Measurements from ENCODE around the gene LY9. TPM values are rescaled to one million over a fixed set of nuclear protein-coding genes. Genes with fewer than 3 reads are reported as not detected.
"Not testable (repeated sequence)": the region's sequence is repeated elsewhere in the genome, so short reads cannot be mapped to it uniquely, and the experiment has no call there.

The LY9 gene
- total and polyA plus RNA-seq, 8 donors: 0.05 to 0.55 (median 0.35) TPM; not detected in 1

DNA sequence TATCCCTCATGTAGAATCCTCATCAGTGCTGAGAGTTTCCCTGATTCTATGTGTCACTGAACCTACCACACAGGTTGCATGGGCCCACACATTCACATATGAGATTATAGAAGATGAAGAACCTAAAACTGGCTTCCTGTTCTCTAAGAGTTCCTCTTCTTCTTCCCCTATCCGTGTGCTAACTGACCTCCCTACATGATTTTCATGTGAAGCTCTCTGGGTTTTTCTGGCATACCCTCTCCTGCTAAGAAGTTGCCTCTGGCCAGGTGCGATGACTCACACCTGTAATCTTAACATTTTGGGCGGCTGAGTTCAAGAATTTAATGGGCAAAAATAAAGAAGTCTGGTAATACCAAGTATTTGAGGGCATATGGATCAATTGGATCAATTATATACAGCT, 72.2 kb downstream of the LY9 start:
- H3K4me1 ChIP-seq: no peaks in the 10 kb centered on the region
- 80 to 83% methylated on average over 3 of the region's 3 CpGs for WGBS, 2 donors
- no peaks in the 10 kb centered on the region for H3K36me3 ChIP-seq
- H3K4me3 ChIP-seq: no peak overlapping the region
- H3K9me3 ChIP-seq: no peaks in the 10 kb centered on the region
- DNase-seq: no peak
- intact Hi-C loops (cut with DNase I): no loop called here
- TF ChIP-seq, protein P1, sequence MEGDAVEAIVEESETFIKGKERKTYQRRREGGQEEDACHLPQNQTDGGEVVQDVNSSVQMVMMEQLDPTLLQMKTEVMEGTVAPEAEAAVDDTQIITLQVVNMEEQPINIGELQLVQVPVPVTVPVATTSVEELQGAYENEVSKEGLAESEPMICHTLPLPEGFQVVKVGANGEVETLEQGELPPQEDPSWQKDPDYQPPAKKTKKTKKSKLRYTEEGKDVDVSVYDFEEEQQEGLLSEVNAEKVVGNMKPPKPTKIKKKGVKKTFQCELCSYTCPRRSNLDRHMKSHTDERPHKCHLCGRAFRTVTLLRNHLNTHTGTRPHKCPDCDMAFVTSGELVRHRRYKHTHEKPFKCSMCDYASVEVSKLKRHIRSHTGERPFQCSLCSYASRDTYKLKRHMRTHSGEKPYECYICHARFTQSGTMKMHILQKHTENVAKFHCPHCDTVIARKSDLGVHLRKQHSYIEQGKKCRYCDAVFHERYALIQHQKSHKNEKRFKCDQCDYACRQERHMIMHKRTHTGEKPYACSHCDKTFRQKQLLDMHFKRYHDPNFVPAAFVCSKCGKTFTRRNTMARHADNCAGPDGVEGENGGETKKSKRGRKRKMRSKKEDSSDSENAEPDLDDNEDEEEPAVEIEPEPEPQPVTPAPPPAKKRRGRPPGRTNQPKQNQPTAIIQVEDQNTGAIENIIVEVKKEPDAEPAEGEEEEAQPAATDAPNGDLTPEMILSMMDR (IDR thresholded peaks at IDR 0.05): no peak
- no peaks in the 10 kb centered on the region for H3K27me3 ChIP-seq
- FAIRE-seq: no peak
- ATAC-seq: no peak
- H3K27ac ChIP-seq: no peak overlapping the region

GRCh38 chr1:160874935-160875334, 79.0 kb downstream of the LY9 start:
- intact Hi-C loops (cut with DNase I): no loop called here
- ATAC-seq: peak in 3 of 4 donors; percentile 46 to 93 (median 67)
- no peak for FAIRE-seq
- H3K36me3 ChIP-seq: no peaks in the 10 kb centered on the region
- H3K4me3 ChIP-seq: no peak overlapping the region
- DNase-seq: no peak
- TF ChIP-seq, protein P1 (IDR thresholded peaks at IDR 0.05): no peak
- WGBS, 2 donors: 23 to 31% methylated on average over 3 of the region's 3 CpGs
- peak overlapping the region in 1 of 4 donors; percentile 41 for H3K27ac ChIP-seq
- H3K9me3 ChIP-seq: no peaks in the 10 kb centered on the region
- peaks cover 0 to 8% (median 4%) of the 10 kb centered on the region in 3 donors for H3K4me1 ChIP-seq
- H3K27me3 ChIP-seq: no peaks in the 10 kb centered on the region

GRCh38 chr1:160875591-160875990, 79.6 kb downstream of the LY9 start:
- 70 to 73% methylated on average over 4 of the region's 4 CpGs for WGBS, 2 donors
- H3K36me3 ChIP-seq; H3K27ac ChIP-seq; intact Hi-C loops (cut with DNase I); H3K4me1 ChIP-seq; H3K9me3 ChIP-seq; FAIRE-seq; ATAC-seq; H3K27me3 ChIP-seq; DNase-seq; H3K4me3 ChIP-seq: not testable (repeated sequence)

GRCh38 chr1:160876311-160876710, 80.3 kb downstream of the LY9 start:
- WGBS, 2 donors: 79 to 83% methylated on average over 5 of the region's 5 CpGs
- FAIRE-seq: no peak
- no peak overlapping the region for H3K27ac ChIP-seq
- no peak for DNase-seq
- H3K4me3 ChIP-seq: no peak overlapping the region
- H3K4me1 ChIP-seq: peaks cover 0 to 8% (median 4%) of the 10 kb centered on the region in 3 donors
- no peaks in the 10 kb centered on the region for H3K27me3 ChIP-seq
- no peak for ATAC-seq
- intact Hi-C loops (cut with DNase I): no loop called here
- no peaks in the 10 kb centered on the region for H3K9me3 ChIP-seq
- H3K36me3 ChIP-seq: no peaks in the 10 kb centered on the region
- TF ChIP-seq, protein P1 (IDR thresholded peaks at IDR 0.05): no peak

DNA sequence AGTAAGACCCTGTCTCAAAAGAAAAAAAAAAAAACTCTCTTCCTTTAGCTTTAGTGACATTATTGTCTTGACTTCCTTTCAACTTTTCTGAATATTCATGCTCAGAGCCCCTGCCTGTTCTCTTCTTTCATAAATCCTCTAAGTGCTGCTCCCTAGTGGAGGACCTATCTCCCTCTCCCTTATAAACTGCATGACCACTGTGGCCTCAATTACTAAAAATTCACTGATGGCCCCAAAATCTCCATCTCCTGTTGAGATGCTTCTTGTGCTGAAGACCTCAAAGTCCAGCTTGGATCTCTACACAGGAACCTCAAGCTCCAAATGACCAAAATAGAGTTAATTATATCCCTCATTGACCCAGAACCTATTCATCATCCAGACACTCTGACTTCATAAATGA, 81.2 kb downstream of the LY9 start:
- no peaks in the 10 kb centered on the region for H3K27me3 ChIP-seq
- TF ChIP-seq, protein P1 (IDR thresholded peaks at IDR 0.05): no peak
- no peak for FAIRE-seq
- H3K36me3 ChIP-seq: no peaks in the 10 kb centered on the region
- intact Hi-C loops (cut with DNase I): no loop called here
- peaks cover 0 to 8% (median 4%) of the 10 kb centered on the region in 3 donors for H3K4me1 ChIP-seq
- H3K9me3 ChIP-seq: no peaks in the 10 kb centered on the region
- ATAC-seq: no peak
- no peak overlapping the region for H3K4me3 ChIP-seq
- H3K27ac ChIP-seq: no peak overlapping the region
- no peak for DNase-seq

Other genes starting within 250 kb of the LY9 start
- gene CD84, start 216.7 kb upstream of the LY9 start, total RNA-seq: 10 to 100 TPM in 1 of 6 donors, 1 to 10 TPM in 5; 2.3 to 13.2 (median 3.7) TPM
- under 1 TPM; 0.16 to 0.57 TPM for gene CD84, start 216.7 kb upstream of the LY9 start, polyA plus RNA-seq
- under 1 TPM in 5 of 6 donors, not detected in 1; 0.16 to 0.47 (median 0.40) TPM for gene SLAMF1, start 149.1 kb upstream of the LY9 start, total RNA-seq
- under 1 TPM; 0.19 to 0.38 TPM for gene SLAMF1, start 149.1 kb upstream of the LY9 start, polyA plus RNA-seq
- gene CD48, start 84.4 kb upstream of the LY9 start, total RNA-seq: 1 to 10 TPM in 4 of 6 donors, under 1 TPM in 2; 0.37 to 5.1 (median 1.5) TPM
- under 1 TPM; 0.61 to 0.84 TPM for gene CD48, start 84.4 kb upstream of the LY9 start, polyA plus RNA-seq
- 1 to 10 TPM in 2 of 6 donors, under 1 TPM in 4; 0.32 to 6.5 (median 0.71) TPM for gene SLAMF7, start 56.9 kb upstream of the LY9 start, total RNA-seq
- gene SLAMF7, start 56.9 kb upstream of the LY9 start, polyA plus RNA-seq: under 1 TPM; 0.12 to 0.34 TPM
- gene CD244, start 66.7 kb downstream of the LY9 start, total RNA-seq: under 1 TPM in 5 of 6 donors, not detected in 1; 0.06 to 0.79 (median 0.14) TPM
- gene CD244, start 66.7 kb downstream of the LY9 start, polyA plus RNA-seq: under 1 TPM in 1 of 2 donors, not detected in 1; 0.07 TPM
- gene ITLN1, start 89.0 kb downstream of the LY9 start, total RNA-seq: under 1 TPM in 4 of 6 donors, not detected in 2; 0.19 to 0.51 (median 0.27) TPM
- 10 to 100 TPM in 1 of 2 donors, under 1 TPM in 1; 0.12 to 15.1 TPM for gene ITLN1, start 89.0 kb downstream of the LY9 start, polyA plus RNA-seq
- not detected for gene ITLN2, start 158.6 kb downstream of the LY9 start, total RNA-seq
- under 1 TPM in 1 of 2 donors, not detected in 1; 0.19 TPM for gene ITLN2, start 158.6 kb downstream of the LY9 start, polyA plus RNA-seq
- gene F11R, start 225.0 kb downstream of the LY9 start, total RNA-seq: 10 to 100 TPM; 30.0 to 59.5 (median 38.2) TPM
- 10 to 100 TPM; 22.7 to 23.6 TPM for gene F11R, start 225.0 kb downstream of the LY9 start, polyA plus RNA-seq
- gene TSTD1, start 242.8 kb downstream of the LY9 start, total RNA-seq: 10 to 100 TPM; 24.8 to 43.8 (median 32.1) TPM
- 100 to 1,000 TPM in 1 of 2 donors, 10 to 100 TPM in 1; 69.0 to 131 TPM for gene TSTD1, start 242.8 kb downstream of the LY9 start, polyA plus RNA-seq
- 10 to 100 TPM; 15.8 to 33.2 (median 21.7) TPM for gene USF1, start 249.8 kb downstream of the LY9 start, total RNA-seq
- gene USF1, start 249.8 kb downstream of the LY9 start, polyA plus RNA-seq: 100 to 1,000 TPM in 1 of 2 donors, 10 to 100 TPM in 1; 89.4 to 118 TPM

Data from pancreas (tissue), 10 donors.